HG03108 (cell line): ENCODE measurements around the gene BCKDHB.
A peak's percentile ranks its signal among the peaks of the same experiment; 100 is the strongest.

ENCODE experiments used
- ATAC-seq: cut with Tn5 transposase; IDR thresholded peaks from one replicate; pipeline ENCODE4 v1.9.1; 2021; ENCODE audit warnings: moderate library complexity; ENCODE audit not compliant: unreplicated experiment

Gene BCKDHB

DNA sequence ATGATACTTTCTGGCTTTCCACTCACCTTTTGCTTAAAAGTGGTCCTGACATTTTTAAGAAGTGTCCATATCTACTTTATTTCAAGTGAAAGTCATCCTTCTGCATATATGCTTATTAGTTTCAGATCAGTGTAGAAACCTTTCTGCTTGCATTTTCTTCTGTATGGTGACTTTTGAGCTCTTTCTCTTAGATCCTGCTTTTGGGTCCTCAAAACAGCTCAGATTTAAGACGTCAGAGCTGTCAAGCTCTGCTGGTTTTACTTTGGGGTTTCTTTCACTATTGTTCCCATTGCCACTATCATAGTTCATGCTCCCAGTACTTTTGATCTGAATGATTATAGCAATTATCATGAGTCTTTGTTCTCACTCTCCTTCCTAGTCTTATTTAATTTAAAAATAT lies 41.7 kb downstream of the BCKDHB start:
- ATAC-seq, result no peak

DNA sequence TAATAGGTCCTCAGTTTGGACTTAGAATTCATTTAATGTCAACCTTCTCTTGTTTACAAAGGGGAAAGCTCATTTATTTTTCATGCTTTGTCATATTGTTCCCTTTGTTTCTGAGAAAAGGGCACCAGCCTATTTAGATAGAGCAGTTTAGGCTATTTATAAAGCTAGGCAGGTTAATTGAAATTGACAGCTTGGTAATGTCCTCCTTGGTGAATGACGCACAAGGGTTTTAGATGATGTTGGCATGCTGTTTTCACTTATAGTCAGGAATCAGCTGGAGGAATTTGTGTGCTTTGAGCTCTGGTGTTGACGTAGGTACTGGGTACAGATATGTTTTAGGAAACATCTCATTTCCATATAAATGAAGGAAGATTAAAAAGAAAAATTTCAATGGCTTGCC lies 45.2 kb downstream of the BCKDHB start:
- no peak for ATAC-seq

DNA sequence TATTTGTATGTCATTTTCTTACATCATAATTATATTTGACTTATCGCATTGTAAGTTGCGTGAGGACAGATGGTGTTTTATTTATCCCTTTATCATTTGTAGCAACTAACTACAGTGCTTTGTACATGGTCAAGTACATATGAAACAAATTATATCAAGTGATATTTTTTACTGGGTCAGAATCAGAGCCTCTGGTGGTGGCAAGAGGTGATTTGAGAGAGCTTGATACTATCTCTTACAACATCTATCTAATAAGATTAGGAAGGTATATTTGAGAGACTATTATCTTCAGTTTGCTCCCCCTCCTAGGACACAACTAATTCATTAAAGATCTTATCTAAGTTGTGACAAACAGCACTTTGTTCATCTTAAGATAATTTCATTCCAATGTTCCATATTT lies 47.7 kb downstream of the BCKDHB start:
- ATAC-seq, result no peak

DNA sequence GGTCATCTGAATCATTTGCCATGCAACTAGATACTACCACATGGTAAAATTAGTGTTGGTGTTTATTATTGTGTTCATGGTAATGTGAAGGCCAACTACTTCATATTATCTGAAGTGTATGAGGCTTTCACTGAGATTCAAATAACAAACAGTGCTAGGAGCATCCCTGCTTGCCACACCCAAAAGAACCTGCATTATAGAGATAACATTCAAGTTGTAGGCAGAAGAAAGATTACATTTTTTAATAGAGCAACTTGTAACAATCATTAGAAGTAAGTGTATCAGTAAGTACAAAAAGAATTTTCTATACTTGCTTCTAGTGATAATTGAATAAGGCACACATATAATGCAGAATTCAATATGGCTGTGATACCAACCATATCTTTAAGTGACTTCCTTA lies 49.8 kb downstream of the BCKDHB start:
- ATAC-seq, result no peak

DNA sequence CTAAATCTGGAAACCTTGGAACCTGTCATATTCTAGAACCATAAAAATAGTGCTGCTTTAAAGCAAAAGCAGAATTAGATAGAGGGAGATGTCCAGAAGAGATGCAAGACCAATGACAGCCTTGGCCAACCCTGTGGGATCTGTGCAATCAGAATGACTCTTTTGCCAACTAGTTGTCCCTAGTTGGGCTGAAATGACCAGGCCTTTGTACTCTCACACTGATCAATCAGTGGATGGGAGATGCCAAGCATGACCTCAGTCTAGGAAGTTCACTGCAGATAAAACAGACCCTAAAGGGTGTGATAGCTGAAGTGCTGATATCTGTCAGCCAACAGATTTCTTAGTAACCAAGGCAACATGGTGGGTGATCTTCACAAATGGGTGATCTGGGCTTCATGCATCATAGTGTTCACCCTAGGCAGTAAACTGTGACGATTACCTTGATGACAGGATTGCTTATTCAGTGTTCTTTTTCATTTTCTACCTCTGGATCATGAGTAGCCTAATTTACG lies 52.1 kb downstream of the BCKDHB start:
- no peak for ATAC-seq

DNA sequence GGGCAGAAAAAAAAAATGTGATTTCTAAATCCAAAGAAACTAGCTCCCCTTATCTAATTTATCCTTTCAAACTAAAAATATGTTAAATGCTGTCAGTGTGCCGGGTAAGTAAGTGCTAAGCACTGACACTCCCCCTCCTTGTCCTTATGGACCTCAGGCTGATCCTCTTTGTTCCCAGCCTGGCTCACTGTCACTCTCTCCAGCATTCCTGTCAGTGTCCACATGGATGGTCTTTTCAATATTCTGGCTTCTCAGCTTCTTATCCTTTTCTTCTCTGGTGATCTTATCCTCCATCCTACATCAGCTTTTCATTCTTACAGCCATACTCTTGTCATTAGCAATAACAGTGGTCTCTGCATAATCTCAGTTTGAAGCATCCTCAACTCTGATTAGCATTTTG lies 55.0 kb downstream of the BCKDHB start:
- no peak for ATAC-seq

DNA sequence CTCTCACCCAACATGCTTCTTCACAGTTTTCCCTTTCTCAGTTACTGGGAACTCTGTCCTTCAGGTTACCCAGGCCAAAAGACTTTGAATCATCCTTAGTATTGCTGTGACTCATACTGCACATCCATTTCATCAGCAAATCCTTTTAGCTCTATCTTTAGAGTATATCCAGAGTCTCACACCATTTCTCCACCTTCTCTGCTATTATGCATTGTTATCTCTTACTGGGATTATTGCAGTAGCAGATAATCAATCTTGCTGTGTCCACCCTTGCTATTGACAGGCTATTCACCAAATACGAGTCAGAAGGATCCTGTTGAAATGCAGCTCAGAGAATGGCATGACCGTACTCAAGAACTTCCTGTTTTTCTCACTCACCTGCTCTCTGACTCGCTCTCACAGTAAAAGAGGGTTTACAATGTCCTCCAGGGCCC lies 57.3 kb downstream of the BCKDHB start:
- ATAC-seq, result peak; percentile 76

DNA sequence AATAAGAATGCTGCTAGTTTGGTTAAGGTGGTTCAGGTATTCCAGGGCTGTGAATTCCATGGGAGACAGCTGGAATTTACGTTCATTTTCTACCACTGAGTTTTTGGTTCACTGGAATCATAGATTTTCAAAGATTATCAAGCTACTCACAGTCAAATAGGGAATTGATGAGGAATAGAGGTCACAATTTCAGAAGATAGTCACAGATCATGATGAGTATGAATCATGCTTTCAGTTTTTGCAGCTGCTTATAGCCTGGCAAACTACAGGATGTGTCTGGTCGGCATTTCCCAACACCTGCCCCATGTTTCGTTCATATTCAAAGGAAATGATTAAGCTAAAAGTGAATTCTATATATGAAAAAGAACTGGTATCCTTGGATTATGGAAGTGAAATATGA lies 58.7 kb downstream of the BCKDHB start:
- peak; percentile 94 for ATAC-seq

DNA sequence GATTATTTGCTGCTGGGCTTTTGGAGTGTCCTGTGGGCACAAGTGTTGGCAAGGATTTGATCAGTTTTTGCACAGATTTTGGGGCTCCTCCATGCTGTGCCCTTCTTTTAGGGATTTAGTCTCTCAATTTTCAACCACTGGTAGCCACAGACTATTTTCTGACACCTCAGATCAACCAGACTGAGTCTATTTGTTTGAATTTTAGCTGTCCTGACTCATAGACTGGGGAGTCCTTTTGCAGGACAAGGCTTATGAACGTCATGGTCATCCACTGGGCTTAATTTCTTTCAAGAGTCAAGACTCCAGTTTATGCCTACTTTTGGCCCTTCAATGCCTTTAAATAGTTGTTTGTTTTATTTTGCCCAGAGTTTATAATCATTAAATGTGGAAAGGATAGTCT lies 59.3 kb downstream of the BCKDHB start:
- no peak for ATAC-seq

DNA sequence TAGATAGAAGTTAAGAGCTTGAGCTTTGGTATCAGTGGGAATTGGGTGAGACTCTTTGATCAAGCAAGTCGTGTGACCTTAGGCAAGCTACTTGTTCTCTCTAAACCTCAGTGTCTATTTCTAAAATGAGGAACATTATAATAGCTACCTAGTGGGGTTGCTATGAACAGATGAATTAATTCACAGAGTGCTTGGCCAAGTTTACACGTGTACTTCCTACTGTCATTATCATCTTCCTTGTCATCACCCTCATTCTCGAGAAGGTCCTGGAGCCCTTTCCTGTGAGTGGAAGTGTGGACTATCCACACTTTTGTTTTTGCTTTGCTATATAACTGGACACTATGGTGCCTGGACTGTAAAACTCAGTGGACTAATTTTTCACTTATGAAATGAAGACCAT lies 64.0 kb downstream of the BCKDHB start:
- ATAC-seq, result no peak

DNA sequence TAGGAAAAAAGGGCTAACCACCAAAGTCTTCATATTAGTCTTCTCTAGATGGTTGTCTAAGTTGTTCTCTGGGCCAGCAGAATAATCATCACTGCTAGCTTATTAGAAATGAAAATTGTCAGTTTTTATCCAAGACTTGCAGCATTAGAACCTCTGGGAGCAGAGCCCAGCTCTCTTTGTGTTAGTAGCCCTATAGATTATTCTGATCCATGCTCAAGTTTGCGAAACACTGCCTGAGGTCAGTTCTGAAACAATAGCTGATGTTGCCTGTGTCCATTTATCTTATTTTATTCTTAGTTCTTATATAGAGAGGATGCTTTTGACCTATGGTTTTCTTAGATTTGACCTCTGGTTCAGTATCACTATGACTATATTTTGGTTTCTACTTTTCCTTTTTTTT lies 66.9 kb downstream of the BCKDHB start:
- ATAC-seq, result no peak

DNA sequence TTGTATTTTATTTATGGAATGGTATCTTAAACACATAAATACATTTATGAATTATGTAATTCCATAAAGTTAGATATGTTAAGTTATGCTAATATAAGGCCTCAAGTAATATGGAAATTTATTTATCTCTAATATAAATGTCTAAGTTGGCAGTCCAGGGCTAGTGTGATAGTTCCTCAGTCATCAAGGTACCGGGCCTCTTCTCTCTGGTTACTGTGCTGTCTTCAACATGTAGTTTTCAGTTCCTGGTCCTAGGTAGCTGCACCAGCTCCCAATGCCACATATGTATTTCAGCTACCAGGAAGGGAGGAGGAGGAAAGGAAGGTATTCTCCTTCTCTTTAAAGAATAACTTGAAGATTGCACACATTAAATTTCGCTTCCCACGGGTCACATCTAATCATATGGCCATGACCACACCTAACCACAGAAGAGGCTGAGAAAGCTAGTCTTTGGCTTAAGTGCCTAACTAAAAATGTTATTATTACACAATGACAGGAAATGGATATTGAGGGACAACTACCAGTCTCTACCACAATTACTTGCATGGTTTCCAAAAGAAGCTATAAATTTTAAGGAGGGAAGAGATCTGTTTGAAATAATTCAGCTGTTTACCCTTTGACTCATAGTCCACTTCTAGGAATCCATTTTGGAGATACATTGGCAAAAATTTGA lies 68.6 kb downstream of the BCKDHB start:
- no peak for ATAC-seq

DNA sequence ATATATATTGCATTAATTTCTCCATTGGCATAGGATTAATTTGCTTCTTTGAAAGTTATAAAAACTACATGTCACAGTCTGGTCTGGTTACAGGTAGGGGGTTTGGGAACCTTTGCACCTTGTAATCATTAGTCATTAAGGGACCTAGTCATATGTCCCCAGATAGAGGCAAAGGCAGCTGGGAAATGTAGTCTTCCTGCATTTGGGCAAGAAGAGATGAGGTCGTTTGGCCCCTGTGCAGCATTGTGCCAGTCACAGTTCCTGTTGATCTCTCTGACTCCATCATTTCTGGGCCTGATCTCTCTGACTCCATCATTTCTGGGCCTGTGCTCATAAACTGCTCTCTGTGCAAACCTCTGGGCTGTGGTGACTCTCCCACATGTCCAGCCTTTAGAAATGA lies 73.2 kb downstream of the BCKDHB start:
- no peak for ATAC-seq

DNA sequence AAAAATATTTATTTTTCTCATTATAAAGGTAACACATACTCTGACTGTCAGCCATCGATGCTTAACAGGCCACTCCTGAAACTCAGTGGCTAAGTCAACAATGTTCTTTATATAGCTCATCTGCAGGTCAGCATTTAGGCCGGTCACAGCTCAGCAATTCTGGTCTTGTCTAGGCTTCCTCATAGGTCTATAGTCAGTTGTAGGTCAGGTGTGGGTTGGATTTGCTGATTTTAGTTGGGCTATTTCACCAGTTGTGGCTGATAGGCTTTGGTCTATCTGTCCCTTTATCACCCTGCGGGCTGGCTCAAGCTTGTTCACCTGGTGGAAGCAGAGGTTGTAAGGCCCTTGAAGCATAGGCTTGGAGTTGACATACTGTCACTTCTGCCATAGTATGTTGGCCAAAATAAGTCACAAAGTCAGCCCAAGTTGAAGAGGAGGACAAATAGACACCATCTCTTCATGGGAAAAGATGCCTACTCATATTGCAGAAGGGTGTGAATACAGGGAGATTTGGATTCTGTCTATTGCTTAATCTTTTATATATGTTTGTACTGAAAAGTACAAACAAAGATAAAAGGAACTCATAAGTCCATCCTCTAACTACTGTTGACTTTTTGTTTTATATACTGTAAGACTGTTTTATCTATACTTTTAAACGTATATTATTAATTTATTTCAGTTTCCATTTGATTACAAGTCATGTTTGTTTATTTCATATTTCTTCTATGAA lies 75.0 kb downstream of the BCKDHB start:
- ATAC-seq, result peak; percentile 58

DNA sequence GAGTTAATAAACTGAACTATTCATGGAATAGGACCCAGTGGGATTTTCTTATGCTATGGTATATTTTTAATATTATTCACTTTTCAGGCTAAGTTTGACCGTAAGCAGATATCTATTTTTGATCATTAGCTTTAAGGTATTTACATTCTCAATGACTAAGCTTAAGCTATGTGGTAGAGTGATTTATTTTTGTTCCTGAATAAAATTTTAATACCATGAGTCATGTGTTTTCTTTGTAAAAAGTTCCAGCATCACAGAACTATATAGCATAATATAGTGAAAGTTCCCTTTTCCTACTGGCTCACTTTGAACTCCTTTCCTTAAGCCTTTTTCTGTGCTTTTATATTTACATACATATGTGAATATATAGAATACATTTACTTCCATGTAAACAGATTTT lies 75.8 kb downstream of the BCKDHB start:
- no peak for ATAC-seq

DNA sequence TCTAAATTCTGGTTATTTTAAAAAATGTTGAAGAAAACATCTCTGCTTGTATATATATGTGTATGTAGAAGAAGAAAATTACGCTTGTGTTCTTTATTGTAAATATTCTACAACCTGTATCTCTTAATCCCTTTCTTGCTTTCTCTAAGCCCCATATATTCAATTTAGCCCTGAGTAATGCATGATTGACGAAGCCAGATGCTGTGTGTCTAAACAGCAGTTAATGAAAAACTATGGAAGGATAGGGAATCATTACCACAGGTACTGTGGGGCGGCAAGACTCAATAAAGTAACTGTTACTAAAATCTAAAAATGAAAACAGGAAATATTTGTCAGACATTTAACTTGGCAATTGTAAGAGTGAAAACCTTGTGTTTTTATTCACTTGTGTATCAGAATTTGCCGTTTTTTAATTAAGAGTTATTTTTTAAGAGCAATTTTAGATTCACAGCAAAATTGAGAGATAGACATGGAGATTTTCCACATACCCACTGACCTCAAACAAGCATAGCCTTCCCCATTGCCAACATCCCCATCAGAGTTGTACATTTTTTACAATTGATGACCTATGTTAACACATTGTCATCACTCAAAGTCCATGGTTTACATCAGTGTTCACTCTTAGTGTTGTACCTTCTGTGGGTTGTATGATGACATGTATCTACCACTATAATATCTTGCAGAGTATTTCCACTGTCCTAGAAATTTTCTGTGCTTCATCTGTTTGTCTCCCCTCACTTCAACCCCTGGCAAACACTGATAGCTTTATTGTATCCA lies 76.7 kb downstream of the BCKDHB start:
- no peak for ATAC-seq

DNA sequence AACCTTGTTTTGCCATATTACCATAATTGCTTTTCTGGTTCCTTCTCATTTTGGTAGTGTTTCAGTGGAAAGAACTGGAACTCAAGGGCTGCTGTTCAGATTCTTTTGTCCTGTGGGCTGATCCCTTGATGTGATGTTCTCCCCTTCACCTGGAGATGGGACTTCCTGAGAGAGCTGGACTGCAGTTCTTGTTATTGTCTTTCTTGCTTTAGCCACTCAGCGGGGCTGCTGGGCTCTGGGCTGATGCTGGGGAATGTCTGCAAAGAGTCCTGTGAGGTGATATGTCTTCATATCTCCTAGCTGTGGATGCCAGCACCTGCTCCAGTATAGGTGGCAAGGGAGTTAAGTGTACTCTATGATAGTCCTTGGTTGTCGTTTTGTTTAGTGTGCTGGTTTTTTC lies 79.0 kb downstream of the BCKDHB start:
- ATAC-seq, result no peak

DNA sequence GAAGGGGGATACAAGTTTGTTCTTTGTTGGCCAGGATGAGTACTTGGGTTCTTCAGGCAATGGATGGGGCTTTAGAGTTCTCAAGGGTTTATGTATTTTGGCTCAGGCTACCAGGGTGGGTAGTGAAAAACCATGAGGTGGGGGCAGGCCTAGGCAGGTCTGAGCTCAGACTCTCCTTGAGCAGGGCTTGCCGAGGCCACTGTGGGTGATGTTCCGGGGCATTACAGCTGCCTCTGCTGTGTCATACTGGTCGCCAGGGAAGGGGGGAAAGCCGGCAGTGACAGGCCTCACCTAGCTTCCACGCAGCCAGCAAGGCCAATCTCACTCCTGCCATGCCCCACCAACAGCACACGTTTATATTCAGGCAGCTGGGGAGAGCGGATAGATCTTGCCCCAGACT lies 79.6 kb downstream of the BCKDHB start:
- ATAC-seq, result no peak

DNA sequence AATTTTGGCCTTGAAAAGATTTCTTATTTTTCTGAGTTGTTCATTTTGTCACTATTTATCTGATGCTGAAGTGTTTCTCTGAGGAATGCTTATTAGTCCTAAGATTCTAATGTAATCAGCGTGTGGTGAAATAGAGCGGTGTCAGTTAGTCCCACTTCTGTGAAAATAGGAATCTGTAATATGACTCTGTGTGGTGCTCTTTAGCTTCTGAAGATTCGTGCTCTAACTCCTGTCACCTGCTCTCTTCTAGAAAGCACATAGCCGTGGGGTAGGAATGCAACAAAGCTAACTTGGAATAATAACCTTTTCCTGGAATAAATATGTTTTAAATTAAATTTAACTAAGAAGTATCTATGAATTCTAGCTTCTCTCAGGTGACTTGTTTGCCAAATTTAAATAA lies 90.4 kb downstream of the BCKDHB start:
- ATAC-seq, result no peak

DNA sequence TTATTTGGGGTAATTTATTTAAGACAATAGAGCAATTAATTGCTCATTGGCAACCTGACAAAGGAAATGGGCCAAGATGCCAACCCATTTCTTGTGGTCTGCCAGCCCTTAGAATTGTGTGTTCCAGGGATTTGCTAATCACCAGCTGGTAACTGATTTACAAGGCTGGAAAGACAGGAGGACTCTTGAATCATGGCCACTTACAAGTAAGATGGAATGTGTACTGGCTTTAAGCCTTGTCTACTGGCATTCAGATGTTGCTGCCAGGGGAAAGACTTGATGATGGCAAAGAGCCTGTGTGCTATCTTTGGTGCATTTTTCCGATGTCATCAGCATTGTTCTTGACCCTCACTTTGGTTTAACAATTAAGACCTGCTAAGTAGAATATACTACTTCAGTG lies 91.0 kb downstream of the BCKDHB start:
- ATAC-seq, result no peak

DNA sequence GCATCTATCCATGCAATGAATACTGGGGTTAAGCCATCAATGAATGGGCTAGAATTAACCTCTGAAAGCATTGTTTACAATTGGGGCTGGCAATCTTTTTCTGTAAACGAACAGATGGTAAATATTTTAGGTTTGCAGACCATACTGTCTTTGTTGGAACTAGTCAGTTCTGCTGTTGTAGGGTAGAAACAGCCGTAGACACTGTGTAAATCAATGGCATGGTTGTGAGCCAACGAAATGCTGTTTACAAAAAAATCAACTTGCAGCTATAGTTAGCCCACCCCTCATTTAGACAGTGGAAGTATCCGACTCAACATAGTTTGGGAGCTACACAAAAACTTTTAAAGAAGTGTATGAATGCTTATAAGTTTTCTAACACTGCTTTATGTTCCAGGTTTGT lies 91.5 kb downstream of the BCKDHB start:
- no peak for ATAC-seq

DNA sequence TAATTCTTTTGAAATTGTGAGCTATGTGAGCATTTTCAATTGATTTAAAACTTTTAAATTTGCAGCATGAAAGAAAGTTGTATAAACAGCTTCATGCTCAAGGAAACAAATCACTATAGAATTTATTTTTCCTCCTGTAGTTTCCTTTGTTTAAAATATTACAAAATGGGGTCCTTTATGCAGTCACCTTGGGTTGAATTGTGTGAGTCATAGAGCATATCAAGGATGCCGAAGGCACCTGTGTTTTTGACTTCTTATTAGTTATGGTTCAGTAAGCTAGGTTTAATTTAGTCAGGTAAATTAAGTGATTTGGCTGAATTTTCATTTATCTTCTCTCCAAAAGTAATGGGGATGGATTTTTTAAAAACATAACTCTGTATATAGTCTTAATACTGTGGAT lies 96.8 kb downstream of the BCKDHB start:
- ATAC-seq, result no peak
